Neural progenitor cell (in vitro differentiated cells): ENCODE results near the gene NIPAL3. TPM values are rescaled to one million over a fixed set of nuclear protein-coding genes. Genes with fewer than 3 reads are reported as not detected.

Experiments used
- DNase-seq: peaks from one replicate; pipeline ENCODE4 v3.0.0-alpha.2; 2016; ENCODE audit warnings: low spot score
- H2AFZ ChIP-seq: fragments of 200-600 bp; sonication (generic); replicated peaks from 2 replicates; pipeline ENCODE4 v1.6.1; 2016; ENCODE audit warnings: antibody characterized with exemption
- H3F3A ChIP-seq: fragments of 200-600 bp; sonication (generic); 2 replicates; pipeline ENCODE4 v1.6.1; 2016; ENCODE audit warnings: antibody characterized with exemption, low read depth
- H3K27ac ChIP-seq: fragments of 200-600 bp; sonication (generic); 2 replicates; pipeline ENCODE4 v1.5.1; 2016; ENCODE audit warnings: mild to moderate bottlenecking
- H3K27me3 ChIP-seq: fragments of 200-600 bp; sonication (generic); 2 replicates; pipeline ENCODE4 v1.6.1; 2016; ENCODE audit warnings: mild to moderate bottlenecking, moderate library complexity
- H3K36me3 ChIP-seq: fragments of 200-600 bp; sonication (generic); 2 replicates; pipeline ENCODE4 v1.5.1; 2016
- H3K4me1 ChIP-seq: fragments of 200-600 bp; sonication (generic); 2 replicates; pipeline ENCODE4 v1.6.1; 2016; ENCODE audit warnings: mixed run types
- H3K4me2 ChIP-seq: fragments of 200-600 bp; sonication (generic); 2 replicates; pipeline ENCODE4 v1.6.1; 2016
- H3K4me3 ChIP-seq: fragments of 200-600 bp; sonication (generic); 2 replicates; pipeline ENCODE4 v1.5.1; 2016
- H3K79me2 ChIP-seq: fragments of 200-600 bp; sonication (generic); 2 replicates; pipeline ENCODE4 v1.6.1; 2016; ENCODE audit warnings: low read depth
- H3K9ac ChIP-seq: fragments of 200-600 bp; sonication (generic); 2 replicates; pipeline ENCODE4 v1.6.1; 2016
- H3K9me3 ChIP-seq: fragments of 200-600 bp; sonication (generic); 2 replicates; pipeline ENCODE4 v1.5.1; 2016; ENCODE audit warnings: low read depth
- H4K20me1 ChIP-seq: fragments of 200-600 bp; sonication (generic); 2 replicates; pipeline ENCODE4 v1.6.1; 2016; ENCODE audit warnings: low read depth
- H3K27ac Mint-ChIP-seq: 3 replicates; pipeline ENCODE4 v1.8.0; 2021; ENCODE audit warnings: mixed read lengths
- H3K27me3 Mint-ChIP-seq: 2 replicates; pipeline ENCODE4 v1.8.0; 2022; ENCODE audit warnings: low read depth, mild to moderate bottlenecking, inconsistent platforms, moderate library complexity, mixed read lengths; ENCODE audit not compliant: insufficient read depth
- H3K36me3 Mint-ChIP-seq: 3 replicates; pipeline ENCODE4 v1.8.0; 2021; ENCODE audit warnings: mixed read lengths
- H3K4me1 Mint-ChIP-seq: 3 replicates; pipeline ENCODE4 v1.8.0; 2021; ENCODE audit warnings: mixed read lengths
- H3K4me3 Mint-ChIP-seq: 3 replicates; pipeline ENCODE4 v1.8.0; 2021; ENCODE audit warnings: mild to moderate bottlenecking, moderate library complexity, mixed read lengths
- H3K9me3 Mint-ChIP-seq: 3 replicates; pipeline ENCODE4 v1.8.0; 2020; ENCODE audit warnings: mixed read lengths
- CTCF ChIP-seq: fragments of 200-600 bp; sonication (generic); IDR thresholded peaks from 2 replicates; pipeline ENCODE4 v1.5.1; 2017; ENCODE audit warnings: antibody characterized with exemption, mild to moderate bottlenecking
- EZH2 ChIP-seq: fragments of 200-600 bp; sonication (generic); IDR thresholded peaks from 2 replicates; pipeline ENCODE4 v1.6.1; 2017; ENCODE audit warnings: antibody characterized with exemption, mild to moderate bottlenecking, moderate library complexity
- EZH2phosphoT487 ChIP-seq: fragments of 200-600 bp; sonication (generic); IDR thresholded peaks from 2 replicates; pipeline ENCODE4 v1.6.1; 2017; ENCODE audit warnings: antibody characterized with exemption
- total RNA-seq: library from RNA; depleted of rRNA; stranded (reverse); fragments of >200 nt; gene quantifications from 2 replicates; pipeline ENCODE4 v1.2.3, GENCODE V29; 2015; ENCODE audit warnings: low replicate concordance

The NIPAL3 gene
- total RNA-seq, 1 donor from 2014 or later: 6.9 TPM

DNA sequence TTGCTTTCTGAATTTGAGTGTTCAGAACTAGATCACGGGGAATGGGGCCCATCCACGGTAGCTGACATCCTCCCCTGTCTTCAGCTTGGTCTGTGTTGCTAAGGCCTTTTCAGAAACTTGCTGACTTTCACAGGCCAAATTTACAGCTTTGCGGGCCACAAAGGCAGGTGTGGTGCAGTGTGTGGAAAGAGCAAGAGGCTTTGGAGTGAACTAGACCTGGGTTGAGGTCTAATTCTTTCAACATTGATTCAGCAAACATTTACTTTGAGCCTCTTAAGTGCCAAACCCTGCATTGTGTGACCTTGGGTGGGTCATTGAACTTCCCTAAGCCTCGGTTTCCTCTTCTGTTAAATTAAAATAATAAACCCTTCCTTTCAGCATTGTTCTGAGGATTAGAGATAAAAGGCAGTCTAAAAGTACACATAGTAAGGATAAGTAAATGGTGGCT is 26.3 kb upstream of the NIPAL3 start:
- no peaks in the 10 kb centered on the region for H3K27me3 ChIP-seq
- peaks cover 20% of the 10 kb centered on the region for H3K4me1 Mint-ChIP-seq
- H3K36me3 ChIP-seq: no peaks in the 10 kb centered on the region
- peaks cover 24% of the 10 kb centered on the region for H3F3A ChIP-seq
- H3K27ac ChIP-seq: no peak overlapping the region
- TF ChIP-seq EZH2phosphoT487 (no peak), CTCF (no peak), EZH2 (no peak)
- no peak overlapping the region for H3K27ac Mint-ChIP-seq
- H3K4me3 Mint-ChIP-seq: no peak overlapping the region
- peaks cover 6% of the 10 kb centered on the region for H3K27me3 Mint-ChIP-seq
- peaks cover 5% of the 10 kb centered on the region for H3K36me3 Mint-ChIP-seq
- H4K20me1 ChIP-seq: no peaks in the 10 kb centered on the region
- no peak overlapping the region for H3K4me3 ChIP-seq
- no peaks in the 10 kb centered on the region for H3K9me3 ChIP-seq
- no peaks in the 10 kb centered on the region for H3K79me2 ChIP-seq
- peaks cover 10% of the 10 kb centered on the region for H3K4me1 ChIP-seq
- H2AFZ ChIP-seq: no peak overlapping the region
- no peak overlapping the region for H3K9ac ChIP-seq
- H3K4me2 ChIP-seq: no peak overlapping the region
- DNase-seq: no peak
- no peaks in the 10 kb centered on the region for H3K9me3 Mint-ChIP-seq

GRCh38 chr1:24390924-24391782 is 24.4 kb upstream of the NIPAL3 start:
- H3K27me3 ChIP-seq: no peaks in the 10 kb centered on the region
- H3K27ac ChIP-seq: no peak overlapping the region
- DNase-seq: peak; percentile 89
- H3K36me3 ChIP-seq: no peaks in the 10 kb centered on the region
- no peaks in the 10 kb centered on the region for H3K9me3 ChIP-seq
- no peaks in the 10 kb centered on the region for H3K79me2 ChIP-seq
- H2AFZ ChIP-seq: no peak overlapping the region
- Mint-ChIP-seq H3K27me3 (peaks cover 6% of the 10 kb centered on the region), H3K4me1 (peaks cover 19% of the 10 kb centered on the region), H3K36me3 (peaks cover 5% of the 10 kb centered on the region), H3K4me3 (no peak overlapping the region), H3K27ac (no peak overlapping the region), H3K9me3 (no peaks in the 10 kb centered on the region)
- peaks cover 10% of the 10 kb centered on the region for H3K4me1 ChIP-seq
- no peak overlapping the region for H3K9ac ChIP-seq
- H4K20me1 ChIP-seq: no peaks in the 10 kb centered on the region
- TF ChIP-seq EZH2 (no peak), EZH2phosphoT487 (no peak), CTCF (peak; percentile 93)
- H3K4me3 ChIP-seq: no peak overlapping the region
- H3F3A ChIP-seq: peaks cover 24% of the 10 kb centered on the region
- H3K4me2 ChIP-seq: no peak overlapping the region

DNA sequence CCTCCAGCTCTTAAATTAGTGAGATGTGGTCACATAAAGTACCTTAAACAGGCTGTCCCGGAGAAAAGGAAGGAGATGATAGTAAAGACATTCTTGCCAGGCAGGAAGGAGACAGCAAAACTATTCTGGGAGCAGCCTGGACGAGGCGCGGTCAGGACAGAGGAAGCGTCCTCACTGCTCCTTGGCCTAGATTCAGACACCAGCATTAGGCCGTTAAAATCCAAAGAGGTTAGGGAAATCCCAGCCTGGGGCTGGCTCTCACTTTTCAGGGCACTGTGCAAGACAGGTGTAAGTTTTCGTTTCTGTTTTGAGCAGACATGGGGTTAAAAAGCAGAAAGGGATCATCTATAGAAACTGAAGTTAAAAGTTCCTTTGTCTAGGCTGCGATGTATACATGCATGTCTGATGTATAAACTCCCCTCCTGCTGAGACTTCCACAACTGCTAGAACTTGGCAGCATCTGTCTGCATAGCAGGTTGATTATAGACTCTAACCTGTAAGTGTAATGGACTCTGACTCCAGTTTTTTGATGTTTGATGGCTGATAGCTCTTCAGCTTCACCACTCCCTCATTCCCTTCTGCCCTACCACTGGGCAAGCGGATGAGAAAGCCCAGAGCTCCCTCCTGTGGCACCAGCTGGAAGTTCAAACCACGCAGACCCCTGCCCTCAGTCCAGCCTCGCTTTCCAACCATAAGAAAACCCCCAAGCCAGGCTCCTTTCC is 23.6 kb upstream of the NIPAL3 start:
- H4K20me1 ChIP-seq: no peaks in the 10 kb centered on the region
- peaks cover 10% of the 10 kb centered on the region for H3K4me1 ChIP-seq
- DNase-seq: peak; percentile 86
- no peaks in the 10 kb centered on the region for H3K36me3 ChIP-seq
- H2AFZ ChIP-seq: no peak overlapping the region
- no peak overlapping the region for H3K4me3 ChIP-seq
- H3K79me2 ChIP-seq: no peaks in the 10 kb centered on the region
- TF ChIP-seq EZH2phosphoT487: no peak
- TF ChIP-seq CTCF: peak; percentile 86
- H3K27ac Mint-ChIP-seq: no peak overlapping the region
- H3K27ac ChIP-seq: no peak overlapping the region
- H3K4me3 Mint-ChIP-seq: no peak overlapping the region
- H3K27me3 ChIP-seq: no peaks in the 10 kb centered on the region
- peaks cover 17% of the 10 kb centered on the region for H3K4me1 Mint-ChIP-seq
- H3K36me3 Mint-ChIP-seq: peaks cover 1% of the 10 kb centered on the region
- no peaks in the 10 kb centered on the region for H3K9me3 ChIP-seq
- H3F3A ChIP-seq: peaks cover 24% of the 10 kb centered on the region
- H3K27me3 Mint-ChIP-seq: peaks cover 4% of the 10 kb centered on the region
- no peaks in the 10 kb centered on the region for H3K9me3 Mint-ChIP-seq
- H3K9ac ChIP-seq: no peak overlapping the region
- no peak overlapping the region for H3K4me2 ChIP-seq
